HepG2 (cell line): ENCODE data around the gene CD79A. TPM values are rescaled to one million over a fixed set of nuclear protein-coding genes. Genes with fewer than 3 reads are reported as not detected.

Experiments
- ARNTL ChIP-seq: sonication (generic); formaldehyde crosslinking; IDR thresholded peaks from 2 replicates; pipeline ENCODE4 v1.4.0; 2020; ENCODE audit warnings: mild to moderate bottlenecking, missing genetic modification reagents
- MED1 ChIP-seq: sonication (generic); formaldehyde crosslinking; IDR thresholded peaks from 2 replicates; pipeline ENCODE4 v1.4.0; 2020; ENCODE audit warnings: missing genetic modification reagents
- NCOA5 ChIP-seq: sonication (generic); formaldehyde crosslinking; IDR thresholded peaks from 2 replicates; pipeline ENCODE4 v1.4.0; 2020; ENCODE audit warnings: missing genetic modification reagents
- ONECUT2 ChIP-seq: sonication (generic); formaldehyde crosslinking; IDR thresholded peaks from 2 replicates; pipeline ENCODE4 v1.4.0; 2020; ENCODE audit warnings: missing genetic modification reagents
- PRMT3 ChIP-seq: sonication (generic); formaldehyde crosslinking; IDR thresholded peaks from 2 replicates; pipeline ENCODE4 v1.8.1; 2022; ENCODE audit warnings: low read depth, mild to moderate bottlenecking, moderate library complexity, missing genetic modification reagents, borderline replicate concordance
- RAD21 ChIP-seq: fragments of 450-650 bp; formaldehyde crosslinking; IDR thresholded peaks from 2 replicates; pipeline ENCODE4 v1.5.0; 2020; ENCODE audit warnings: mild to moderate bottlenecking
- REL ChIP-seq: sonication (generic); formaldehyde crosslinking; conservative IDR thresholded peaks from 2 replicates; pipeline ENCODE4 v1.8.0; 2022; ENCODE audit warnings: mild to moderate bottlenecking, missing genetic modification reagents, moderate library complexity
- YEATS2 ChIP-seq: sonication (generic); formaldehyde crosslinking; IDR thresholded peaks from 2 replicates; pipeline ENCODE4 v1.4.0; 2020; ENCODE audit warnings: missing genetic modification reagents, borderline replicate concordance
- YY1 ChIP-seq: IDR thresholded peaks from 2 replicates; pipeline ENCODE4 v1.6.1; 2011; ENCODE audit warnings: low read length, low read depth, moderate library complexity, mild to moderate bottlenecking; ENCODE audit not compliant: insufficient read depth, insufficient replicate concordance
- ZNF136 ChIP-seq: sonication (generic); formaldehyde crosslinking; IDR thresholded peaks from 2 replicates; pipeline ENCODE4 v1.8.1; 2022; ENCODE audit warnings: low read depth, mild to moderate bottlenecking, moderate library complexity, missing genetic modification reagents
- ZNF510 ChIP-seq: sonication (generic); formaldehyde crosslinking; IDR thresholded peaks from 2 replicates; pipeline ENCODE4 v1.4.0; 2020; ENCODE audit warnings: low read depth, mild to moderate bottlenecking, missing genetic modification reagents
- ZNF7 ChIP-seq: IDR thresholded peaks from 2 replicates; pipeline ENCODE4 v1.6.1; 2016; ENCODE audit warnings: missing biosample characterization, missing genetic modification reagents
- polyA plus RNA-seq, 8 experiments: library from polyadenylated mRNA; depleted of rRNA in 3 of 8; stranded (reverse) in 7 of 8; unstranded in 1 of 8; fragments of >200 nt; fragmentation: Illumina TruSeq in 4 of 8; extraction: Trizol in 4 of 8; gene quantifications; 2 replicates each; pipeline versions ENCODE4 v1.2.1 to v1.2.3, GENCODE V29; 2011 to 2016; ENCODE audit warnings: low read depth in 4 of 8, missing spikeins in 1 of 8, mixed read lengths in 1 of 8; ENCODE audit not compliant: insufficient read depth in 1 of 8
- total RNA-seq, 5 experiments: library from RNA; depleted of rRNA; stranded (reverse); fragments of >200 nt; fragmentation: Illumina TruSeq; extraction: Trizol; gene quantifications; 2 replicates each; pipeline ENCODE4 v1.2.3, GENCODE V29; 2016; ENCODE audit warnings: low read depth in 1 of 5
- TF ChIP-seq, protein P1 (sequence below): sonication (generic); formaldehyde crosslinking; IDR thresholded peaks from one replicate; pipeline ENCODE4 v1.5.1; 2020; ENCODE audit warnings: mild to moderate bottlenecking, missing genetic modification reagents; ENCODE audit errors: not compliant biosample characterization
- TF ChIP-seq, protein P2 (sequence below): sonication (generic); formaldehyde crosslinking; IDR thresholded peaks from 2 replicates; pipeline ENCODE4 v1.9.0; 2021; ENCODE audit warnings: missing genetic modification reagents, mild to moderate bottlenecking, borderline replicate concordance
- TF ChIP-seq, protein P3 (sequence below): sonication (generic); formaldehyde crosslinking; IDR thresholded peaks from 2 replicates; pipeline ENCODE4 v1.4.0; 2020; ENCODE audit warnings: missing genetic modification reagents
- TF ChIP-seq, protein P4 (sequence below): sonication (generic); formaldehyde crosslinking; conservative IDR thresholded peaks from 2 replicates; pipeline ENCODE4 v1.8.0; 2022; ENCODE audit warnings: missing genetic modification reagents

Gene CD79A
- total and polyA plus RNA-seq, 2 of the 13 experiments (the other 11 are each of a cell fraction or from before 2014, with no cell fraction given): 0.24 to 0.33 TPM

DNA sequence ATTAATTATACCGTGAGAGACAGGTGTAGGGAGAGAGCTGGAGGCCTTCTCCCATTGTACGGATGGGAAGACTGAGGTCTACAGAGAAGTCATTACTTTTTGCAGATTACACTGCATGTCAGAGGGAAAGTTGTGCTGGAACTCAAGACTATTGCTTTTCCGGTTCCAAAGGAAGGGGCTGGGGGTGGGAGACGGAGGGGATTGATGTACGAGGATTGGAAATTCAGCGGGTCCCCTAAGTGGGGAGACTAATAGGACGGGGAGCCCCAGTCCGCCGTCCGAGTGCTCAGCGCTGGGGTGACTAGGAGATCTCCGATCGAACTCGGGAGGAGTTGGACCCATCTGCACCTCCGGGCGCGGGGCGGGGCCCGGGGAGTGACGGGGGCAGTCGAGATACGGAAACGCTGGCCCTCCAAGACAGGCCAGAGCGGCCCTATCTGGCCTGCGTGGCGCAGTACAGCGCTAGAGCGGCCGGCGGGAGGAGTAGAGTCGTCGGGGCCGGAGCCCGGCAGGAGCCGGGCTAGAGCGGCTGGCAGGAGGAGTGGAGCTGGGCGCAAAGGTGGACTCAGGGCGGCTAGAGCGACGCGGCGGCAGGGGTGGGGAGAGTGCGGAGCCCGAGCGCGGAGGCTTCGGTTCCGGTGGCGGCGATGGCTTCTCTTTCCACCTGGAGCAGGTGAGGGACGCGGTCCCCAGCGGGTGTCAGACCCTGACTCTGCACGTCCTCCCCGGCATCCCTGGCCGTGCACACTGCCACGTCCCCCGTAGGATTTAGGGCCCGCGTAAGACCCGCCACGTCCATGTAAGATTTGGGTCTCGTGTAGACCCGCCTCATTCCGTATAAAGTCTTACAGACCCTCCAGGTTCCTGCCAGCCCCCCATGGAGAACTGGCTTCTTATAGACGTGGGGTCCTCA is 7.0 kb downstream of the CD79A start (continued):
- TF ChIP-seq, protein P1, sequence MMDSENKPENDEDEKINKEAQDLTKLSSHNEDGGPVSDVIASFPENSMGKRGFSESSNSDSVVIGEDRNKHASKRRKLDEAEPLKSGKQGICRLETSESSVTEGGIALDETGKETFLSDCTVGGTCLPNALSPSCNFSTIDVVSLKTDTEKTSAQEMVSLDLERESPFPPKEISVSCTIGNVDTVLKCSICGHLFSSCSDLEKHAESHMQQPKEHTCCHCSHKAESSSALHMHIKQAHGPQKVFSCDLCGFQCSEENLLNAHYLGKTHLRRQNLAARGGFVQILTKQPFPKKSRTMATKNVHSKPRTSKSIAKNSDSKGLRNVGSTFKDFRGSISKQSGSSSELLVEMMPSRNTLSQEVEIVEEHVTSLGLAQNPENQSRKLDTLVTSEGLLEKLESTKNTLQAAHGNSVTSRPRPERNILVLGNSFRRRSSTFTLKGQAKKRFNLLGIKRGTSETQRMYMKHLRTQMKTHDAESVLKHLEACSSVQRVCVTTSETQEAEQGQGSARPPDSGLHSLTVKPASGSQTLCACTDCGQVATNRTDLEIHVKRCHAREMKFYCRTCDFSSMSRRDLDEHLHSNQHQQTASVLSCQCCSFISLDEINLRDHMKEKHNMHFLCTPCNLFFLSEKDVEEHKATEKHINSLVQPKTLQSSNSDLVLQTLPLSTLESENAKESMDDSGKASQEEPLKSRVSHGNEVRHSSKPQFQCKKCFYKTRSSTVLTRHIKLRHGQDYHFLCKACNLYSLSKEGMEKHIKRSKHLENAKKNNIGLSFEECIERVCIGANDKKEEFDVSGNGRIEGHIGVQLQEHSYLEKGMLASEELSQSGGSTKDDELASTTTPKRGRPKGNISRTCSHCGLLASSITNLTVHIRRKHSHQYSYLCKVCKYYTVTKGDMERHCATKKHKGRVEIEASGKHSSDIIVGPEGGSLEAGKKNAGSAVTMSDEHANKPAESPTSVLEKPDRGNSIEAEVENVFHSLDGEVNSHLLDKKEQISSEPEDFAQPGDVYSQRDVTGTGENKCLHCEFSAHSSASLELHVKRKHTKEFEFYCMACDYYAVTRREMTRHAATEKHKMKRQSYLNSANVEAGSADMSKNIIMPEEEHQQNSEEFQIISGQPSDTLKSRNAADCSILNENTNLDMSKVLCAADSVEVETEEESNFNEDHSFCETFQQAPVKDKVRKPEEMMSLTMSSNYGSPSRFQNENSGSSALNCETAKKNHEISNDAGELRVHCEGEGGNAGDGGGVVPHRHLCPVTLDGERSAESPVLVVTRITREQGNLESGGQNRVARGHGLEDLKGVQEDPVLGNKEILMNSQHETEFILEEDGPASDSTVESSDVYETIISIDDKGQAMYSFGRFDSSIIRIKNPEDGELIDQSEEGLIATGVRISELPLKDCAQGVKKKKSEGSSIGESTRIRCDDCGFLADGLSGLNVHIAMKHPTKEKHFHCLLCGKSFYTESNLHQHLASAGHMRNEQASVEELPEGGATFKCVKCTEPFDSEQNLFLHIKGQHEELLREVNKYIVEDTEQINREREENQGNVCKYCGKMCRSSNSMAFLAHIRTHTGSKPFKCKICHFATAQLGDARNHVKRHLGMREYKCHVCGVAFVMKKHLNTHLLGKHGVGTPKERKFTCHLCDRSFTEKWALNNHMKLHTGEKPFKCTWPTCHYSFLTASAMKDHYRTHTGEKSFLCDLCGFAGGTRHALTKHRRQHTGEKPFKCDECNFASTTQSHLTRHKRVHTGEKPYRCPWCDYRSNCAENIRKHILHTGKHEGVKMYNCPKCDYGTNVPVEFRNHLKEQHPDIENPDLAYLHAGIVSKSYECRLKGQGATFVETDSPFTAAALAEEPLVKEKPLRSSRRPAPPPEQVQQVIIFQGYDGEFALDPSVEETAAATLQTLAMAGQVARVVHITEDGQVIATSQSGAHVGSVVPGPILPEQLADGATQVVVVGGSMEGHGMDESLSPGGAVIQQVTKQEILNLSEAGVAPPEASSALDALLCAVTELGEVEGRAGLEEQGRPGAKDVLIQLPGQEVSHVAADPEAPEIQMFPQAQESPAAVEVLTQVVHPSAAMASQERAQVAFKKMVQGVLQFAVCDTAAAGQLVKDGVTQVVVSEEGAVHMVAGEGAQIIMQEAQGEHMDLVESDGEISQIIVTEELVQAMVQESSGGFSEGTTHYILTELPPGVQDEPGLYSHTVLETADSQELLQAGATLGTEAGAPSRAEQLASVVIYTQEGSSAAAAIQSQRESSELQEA: peak; percentile 24
- TF ChIP-seq, protein P2, sequence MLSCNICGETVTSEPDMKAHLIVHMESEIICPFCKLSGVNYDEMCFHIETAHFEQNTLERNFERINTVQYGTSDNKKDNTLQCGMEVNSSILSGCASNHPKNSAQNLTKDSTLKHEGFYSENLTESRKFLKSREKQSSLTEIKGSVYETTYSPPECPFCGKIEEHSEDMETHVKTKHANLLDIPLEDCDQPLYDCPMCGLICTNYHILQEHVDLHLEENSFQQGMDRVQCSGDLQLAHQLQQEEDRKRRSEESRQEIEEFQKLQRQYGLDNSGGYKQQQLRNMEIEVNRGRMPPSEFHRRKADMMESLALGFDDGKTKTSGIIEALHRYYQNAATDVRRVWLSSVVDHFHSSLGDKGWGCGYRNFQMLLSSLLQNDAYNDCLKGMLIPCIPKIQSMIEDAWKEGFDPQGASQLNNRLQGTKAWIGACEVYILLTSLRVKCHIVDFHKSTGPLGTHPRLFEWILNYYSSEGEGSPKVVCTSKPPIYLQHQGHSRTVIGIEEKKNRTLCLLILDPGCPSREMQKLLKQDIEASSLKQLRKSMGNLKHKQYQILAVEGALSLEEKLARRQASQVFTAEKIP (CRISPR knock-in tag): no peak
- TF ChIP-seq ZNF510 (CRISPR knock-in tag): no peak
- peak; percentile 18; the same call in 1 of the 2 replicates for TF ChIP-seq ONECUT2
- TF ChIP-seq NCOA5 (CRISPR knock-in tag): no peak
- TF ChIP-seq MED1 (CRISPR knock-in tag): peak; percentile 84
- TF ChIP-seq ARNTL (CRISPR knock-in tag): 0 out of 2 replicates have a peak, but pooled peaks have one; percentile 45
- TF ChIP-seq ZNF7 (CRISPR knock-in tag): no peak
- no peak; the same call in none of the 2 replicates for TF ChIP-seq RAD21 (CRISPR knock-in tag)
- TF ChIP-seq, protein P3, sequence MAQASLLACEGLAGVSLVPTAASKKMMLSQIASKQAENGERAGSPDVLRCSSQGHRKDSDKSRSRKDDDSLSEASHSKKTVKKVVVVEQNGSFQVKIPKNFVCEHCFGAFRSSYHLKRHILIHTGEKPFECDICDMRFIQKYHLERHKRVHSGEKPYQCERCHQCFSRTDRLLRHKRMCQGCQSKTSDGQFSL (CRISPR knock-in tag): no peak
- TF ChIP-seq ZNF136 (CRISPR knock-in tag): no peak
- TF ChIP-seq YY1: peak; percentile 87
- TF ChIP-seq REL (CRISPR knock-in tag): 0 out of 2 replicates have a peak, but pooled peaks have one; percentile 39
- TF ChIP-seq, protein P4, sequence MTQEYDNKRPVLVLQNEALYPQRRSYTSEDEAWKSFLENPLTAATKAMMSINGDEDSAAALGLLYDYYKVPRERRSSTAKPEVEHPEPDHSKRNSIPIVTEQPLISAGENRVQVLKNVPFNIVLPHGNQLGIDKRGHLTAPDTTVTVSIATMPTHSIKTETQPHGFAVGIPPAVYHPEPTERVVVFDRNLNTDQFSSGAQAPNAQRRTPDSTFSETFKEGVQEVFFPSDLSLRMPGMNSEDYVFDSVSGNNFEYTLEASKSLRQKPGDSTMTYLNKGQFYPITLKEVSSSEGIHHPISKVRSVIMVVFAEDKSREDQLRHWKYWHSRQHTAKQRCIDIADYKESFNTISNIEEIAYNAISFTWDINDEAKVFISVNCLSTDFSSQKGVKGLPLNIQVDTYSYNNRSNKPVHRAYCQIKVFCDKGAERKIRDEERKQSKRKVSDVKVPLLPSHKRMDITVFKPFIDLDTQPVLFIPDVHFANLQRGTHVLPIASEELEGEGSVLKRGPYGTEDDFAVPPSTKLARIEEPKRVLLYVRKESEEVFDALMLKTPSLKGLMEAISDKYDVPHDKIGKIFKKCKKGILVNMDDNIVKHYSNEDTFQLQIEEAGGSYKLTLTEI: no peak
- peak; percentile 96 for TF ChIP-seq YEATS2 (CRISPR knock-in tag)
- TF ChIP-seq PRMT3 (CRISPR knock-in tag): no peak
